ENCODE measurements around the gene SLC39A1. TPM values are rescaled to one million over a fixed set of nuclear protein-coding genes. Genes with fewer than 3 reads are reported as not detected.

SLC39A1 gene
- total and polyA plus RNA-seq, 2 donors (not counting 3 experiments of a cell fraction or from before 2014, with no cell fraction given), result 75.8 to 98.0 TPM

- H3K36me3 ChIP-seq (ENCODE audit: control insufficient read depth in 2 of 2, extremely low read depth in 1 of 2, insufficient read depth in 2 of 2, low read length in 2 of 2), result peaks cover 2 to 48% of the 10 kb centered on the region in 2 experiments
- H3K9ac ChIP-seq (replicated peaks; ENCODE audit: extremely low read depth, insufficient read depth, low read length), result no peak overlapping the region
- POLR2A ChIA-PET, result no interaction called here
- H4K20me1 ChIP-seq (replicated peaks; ENCODE audit: control insufficient read depth, extremely low read depth, insufficient read depth, low read length), result no peaks in the 10 kb centered on the region
- H3K79me2 ChIP-seq (ENCODE audit: control insufficient read depth, insufficient read depth, low read length), result peaks cover 14% of the 10 kb centered on the region
- DNase-seq (ENCODE audit: low read depth, low spot score) (no peak), FAIRE-seq (no peak)
- intact Hi-C loops (cut with micrococcal nuclease), result no loop called here
- H3K4me1 ChIP-seq (ENCODE audit: control insufficient read depth, extremely low read depth, insufficient read depth, low read length), result peaks cover 9% of the 10 kb centered on the region
- no TSS peak for BruUV-seq (replicated peaks)
- H3K4me2 ChIP-seq (ENCODE audit: insufficient read depth, low read length), result no peak overlapping the region
- dilution Hi-C loops (cut with MboI; ENCODE audit: extremely low pct_ligation_motif_present, low sequenced_read_pairs), result no loop called here
- TF ChIP-seq POLR2A (IDR thresholded peaks at IDR 0.05; ENCODE audit: low read depth, low read length), result no peak
- no peak overlapping the region for H2AFZ ChIP-seq (ENCODE audit: low read depth, low read length)
- CTCF ChIA-PET, result interaction anchor here (0.9 to 2.8 kb wide), 3 partner anchors 8 to 119 kb away, joined by 3 to 15 read pairs (median 5); no protein-coding TSS in a partner anchor
- no peaks in the 10 kb centered on the region for H3K9me1 ChIP-seq (replicated peaks; ENCODE audit: control insufficient read depth, extremely low read depth, insufficient read depth, low read length)
- H3K27ac ChIP-seq (ENCODE audit: insufficient read depth, low read depth, low read length), result no peak overlapping the region
- no peaks in the 10 kb centered on the region for H3K9me3 ChIP-seq (replicated peaks; ENCODE audit: control insufficient read depth, insufficient read depth, low read length)
- no peak overlapping the region for H3K4me3 ChIP-seq (replicated peaks in 1 of 3; ENCODE audit: insufficient read depth in 1 of 3, low read depth in 1 of 3, low read length in 3 of 3)
- no peaks in the 10 kb centered on the region for H3K27me3 ChIP-seq (ENCODE audit: control insufficient read depth in 2 of 2, insufficient read depth in 2 of 2, low read length in 2 of 2)
Measured at GRCh38 chr1:153940756-153941155, 22.6 kb downstream of the SLC39A1 start.

- H2AFZ ChIP-seq (ENCODE audit: low read depth, low read length), result no peak overlapping the region
- BruUV-seq (replicated peaks), result no TSS peak
- intact Hi-C loops (cut with micrococcal nuclease) (no loop called here), dilution Hi-C loops (cut with MboI; ENCODE audit: extremely low pct_ligation_motif_present, low sequenced_read_pairs) (no loop called here)
- DNase-seq (ENCODE audit: low read depth, low spot score) (no peak), FAIRE-seq (no peak)
- no peak overlapping the region for H3K4me3 ChIP-seq (replicated peaks in 1 of 3; ENCODE audit: insufficient read depth in 1 of 3, low read depth in 1 of 3, low read length in 3 of 3)
- no peak overlapping the region for H3K4me2 ChIP-seq (ENCODE audit: insufficient read depth, low read length)
- H4K20me1 ChIP-seq (replicated peaks; ENCODE audit: control insufficient read depth, extremely low read depth, insufficient read depth, low read length), result no peaks in the 10 kb centered on the region
- peaks cover 2 to 53% of the 10 kb centered on the region in 2 experiments for H3K36me3 ChIP-seq (ENCODE audit: control insufficient read depth in 2 of 2, extremely low read depth in 1 of 2, insufficient read depth in 2 of 2, low read length in 2 of 2)
- H3K9me3 ChIP-seq (replicated peaks; ENCODE audit: control insufficient read depth, insufficient read depth, low read length), result no peaks in the 10 kb centered on the region
- no peak for TF ChIP-seq CTCF (IDR thresholded peaks at IDR 0.05; ENCODE audit: extremely low read depth in 1 of 2, insufficient read depth in 1 of 2, low read depth in 1 of 2, low read length in 2 of 2)
- TF ChIP-seq POLR2A (IDR thresholded peaks at IDR 0.05; ENCODE audit: low read depth, low read length), result no peak
- TF ChIP-seq, protein P1, sequence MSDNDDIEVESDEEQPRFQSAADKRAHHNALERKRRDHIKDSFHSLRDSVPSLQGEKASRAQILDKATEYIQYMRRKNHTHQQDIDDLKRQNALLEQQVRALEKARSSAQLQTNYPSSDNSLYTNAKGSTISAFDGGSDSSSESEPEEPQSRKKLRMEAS (IDR thresholded peaks at IDR 0.05; ENCODE audit: insufficient read depth, insufficient read length), result no peak
- TF ChIP-seq JUN (IDR thresholded peaks at IDR 0.05; ENCODE audit: borderline replicate concordance, insufficient read depth, insufficient read length, low read depth), result no peak
- TF ChIP-seq MYC (IDR thresholded peaks at IDR 0.05; ENCODE audit: low read depth, low read length), result no peak
- no peak for TF ChIP-seq GATA2 (IDR thresholded peaks at IDR 0.05; ENCODE audit: insufficient read depth, insufficient read length, low read depth, low read length)
- no peak for TF ChIP-seq FOS (IDR thresholded peaks at IDR 0.05; ENCODE audit: borderline replicate concordance, insufficient read depth, low read length)
- TF ChIP-seq POLR2AphosphoS5 (IDR thresholded peaks at IDR 0.05; ENCODE audit: insufficient read depth, low read depth, low read length), result no peak
- TF ChIP-seq EZH2 (IDR thresholded peaks at IDR 0.05; ENCODE audit: borderline replicate concordance, low read depth, low read length, severe bottlenecking), result no peak
- POLR2A ChIA-PET, result interaction anchor here (1.2 kb wide), 1 partner anchor 51 kb away, joined by 3 read pairs; the partner anchor contains the start of gene RPS27
- no peak overlapping the region for H3K9ac ChIP-seq (replicated peaks; ENCODE audit: extremely low read depth, insufficient read depth, low read length)
- no peak overlapping the region for H3K27ac ChIP-seq (ENCODE audit: insufficient read depth, low read depth, low read length)
- no peaks in the 10 kb centered on the region for H3K4me1 ChIP-seq (ENCODE audit: control insufficient read depth, extremely low read depth, insufficient read depth, low read length)
- peaks cover 3% of the 10 kb centered on the region for H3K79me2 ChIP-seq (ENCODE audit: control insufficient read depth, insufficient read depth, low read length)
- H3K9me1 ChIP-seq (replicated peaks; ENCODE audit: control insufficient read depth, extremely low read depth, insufficient read depth, low read length), result no peaks in the 10 kb centered on the region
- H3K27me3 ChIP-seq (ENCODE audit: control insufficient read depth in 2 of 2, insufficient read depth in 2 of 2, low read length in 2 of 2), result no peaks in the 10 kb centered on the region
- CTCF ChIA-PET, result interaction anchor here (1.9 to 2.8 kb wide), 2 partner anchors 10 to 118 kb away, joined by 5 to 15 read pairs; no protein-coding TSS in a partner anchor
Measured at GRCh38 chr1:153939476-153939875, 23.9 kb downstream of the SLC39A1 start.
